Loucy (cell line): ENCODE measurements around the gene IPPK.

Experiments used
- H2AFZ ChIP-seq: fragments of 200-600 bp; sonication (generic); 2 replicates; pipeline ENCODE4 v1.6.0; 2016; ENCODE audit warnings: antibody characterized with exemption, mild to moderate bottlenecking, low read length, moderate library complexity
- H3F3A ChIP-seq: fragments of 200-600 bp; 2 replicates; pipeline ENCODE4 v1.6.0; 2016; ENCODE audit warnings: antibody characterized with exemption, low read depth, mild to moderate bottlenecking
- H3K27me3 ChIP-seq: fragments of 200-600 bp; sonication (generic); 2 replicates; pipeline ENCODE4 v1.6.1; 2014; ENCODE audit warnings: low read length, mild to moderate bottlenecking; ENCODE audit not compliant: insufficient read depth, poor library complexity, severe bottlenecking
- H3K36me3 ChIP-seq: fragments of 200-600 bp; sonication (generic); 2 replicates; pipeline ENCODE4 v1.6.1; 2016; ENCODE audit warnings: low read length; ENCODE audit not compliant: insufficient read depth
- H3K4me1 ChIP-seq: fragments of 200-600 bp; sonication (generic); 2 replicates; pipeline ENCODE4 v1.5.1; 2014; ENCODE audit warnings: low read length, mild to moderate bottlenecking; ENCODE audit not compliant: insufficient read depth, poor library complexity, severe bottlenecking
- H3K4me2 ChIP-seq: fragments of 200-600 bp; sonication (generic); 2 replicates; pipeline ENCODE4 v1.6.0; 2014; ENCODE audit warnings: antibody characterized with exemption, low read length, low read depth, mild to moderate bottlenecking; ENCODE audit not compliant: poor library complexity, severe bottlenecking
- H3K4me3 ChIP-seq: fragments of 200-600 bp; sonication (generic); 2 replicates; pipeline ENCODE4 v1.5.1; 2014; ENCODE audit warnings: low read length, mild to moderate bottlenecking, mixed read lengths; ENCODE audit not compliant: poor library complexity, severe bottlenecking
- H3K79me2 ChIP-seq: fragments of 200-600 bp; sonication (generic); 2 replicates; pipeline ENCODE4 v1.6.1; 2014; ENCODE audit warnings: low read length; ENCODE audit not compliant: insufficient read depth
- H3K9ac ChIP-seq: fragments of 200-600 bp; sonication (generic); 2 replicates; pipeline ENCODE4 v1.6.0; 2014; ENCODE audit warnings: mild to moderate bottlenecking, low read depth, low read length, moderate library complexity; ENCODE audit not compliant: poor library complexity, severe bottlenecking
- H3K9me2 ChIP-seq: fragments of 200-600 bp; sonication (generic); replicated peaks from 2 replicates; pipeline ENCODE4 v1.6.1; 2016; ENCODE audit warnings: low read depth, low read length, mixed read lengths
- H3K9me3 ChIP-seq: fragments of 200-600 bp; sonication (generic); 2 replicates; pipeline ENCODE4 v1.6.1; 2014; ENCODE audit warnings: mild to moderate bottlenecking, antibody characterized with exemption, low read length, low read depth; ENCODE audit not compliant: insufficient read depth
- H4K20me1 ChIP-seq: fragments of 200-600 bp; sonication (generic); 2 replicates; pipeline ENCODE4 v1.6.0; 2014; ENCODE audit warnings: antibody characterized with exemption, low read length, mild to moderate bottlenecking; ENCODE audit not compliant: insufficient read depth, poor library complexity, severe bottlenecking
- CTCF ChIP-seq: fragments of 200-600 bp; sonication (generic); conservative IDR thresholded peaks from 2 replicates; pipeline ENCODE4 v1.5.1; 2014; ENCODE audit warnings: mild to moderate bottlenecking, antibody characterized with exemption, low read length
- EZH2phosphoT487 ChIP-seq: fragments of 200-600 bp; IDR thresholded peaks from 2 replicates; pipeline ENCODE4 v1.6.1; 2018; ENCODE audit warnings: antibody characterized with exemption, mild to moderate bottlenecking, moderate library complexity, borderline replicate concordance

The IPPK gene

GRCh38 chr9:92644278-92644677 lies 25.7 kb downstream of the IPPK start:
- no peaks in the 10 kb centered on the region for H3F3A ChIP-seq
- TF ChIP-seq EZH2phosphoT487 (no peak), CTCF (no peak)
- no peaks in the 10 kb centered on the region for H3K4me1 ChIP-seq
- H3K9me2 ChIP-seq = no peaks in the 10 kb centered on the region
- no peak overlapping the region for H3K4me2 ChIP-seq
- no peaks in the 10 kb centered on the region for H3K27me3 ChIP-seq
- H3K79me2 ChIP-seq = no peaks in the 10 kb centered on the region
- H2AFZ ChIP-seq = no peak overlapping the region
- no peaks in the 10 kb centered on the region for H3K9me3 ChIP-seq
- H3K36me3 ChIP-seq = peaks cover 87% of the 10 kb centered on the region; the same call in 1 of the 2 replicates
- no peak overlapping the region for H3K4me3 ChIP-seq
- no peaks in the 10 kb centered on the region for H4K20me1 ChIP-seq
- H3K9ac ChIP-seq = no peak overlapping the region

- Histone ChIP-seq H3K9me3 (no peaks in the 10 kb centered on the region), H3K9me2 (no peaks in the 10 kb centered on the region), H3K4me2 (no peak overlapping the region), H4K20me1 (no peaks in the 10 kb centered on the region), H3F3A (no peaks in the 10 kb centered on the region), H2AFZ (no peak overlapping the region), H3K79me2 (no peaks in the 10 kb centered on the region), H3K9ac (no peak overlapping the region), H3K36me3 (peaks cover 85% of the 10 kb centered on the region; the same call in 1 of the 2 replicates), H3K27me3 (no peaks in the 10 kb centered on the region), H3K4me1 (no peaks in the 10 kb centered on the region), H3K4me3 (no peak overlapping the region)
- TF ChIP-seq EZH2phosphoT487 = no peak
- no peak for TF ChIP-seq CTCF
Measured at GRCh38 chr9:92642564-92642963, 27.4 kb downstream of the IPPK start.

GRCh38 chr9:92642041-92642451 lies 27.9 kb downstream of the IPPK start:
- Histone ChIP-seq H2AFZ (no peak overlapping the region), H3K27me3 (no peaks in the 10 kb centered on the region), H3K79me2 (no peaks in the 10 kb centered on the region), H3K9ac (no peak overlapping the region), H3K9me3 (no peaks in the 10 kb centered on the region), H3K4me2 (no peak overlapping the region), H3F3A (no peaks in the 10 kb centered on the region), H3K9me2 (no peaks in the 10 kb centered on the region), H4K20me1 (no peaks in the 10 kb centered on the region), H3K36me3 (peaks cover 85% of the 10 kb centered on the region; the same call in 1 of the 2 replicates), H3K4me1 (no peaks in the 10 kb centered on the region), H3K4me3 (no peak overlapping the region)
- TF ChIP-seq EZH2phosphoT487 (no peak), CTCF (no peak)
